Sigmoid colon (tissue), 4 donors: ENCODE results near the gene DIAPH2.

Source experiments
- CTCF ChIP-seq, 4 experiments: fragments of 450-650 bp in 3 of 4; fragments of 200-600 bp in 1 of 4; IDR thresholded peaks; one replicate each; pipeline ENCODE4 v1.5.1; 2016 to 2019; ENCODE audit warnings: antibody characterized with exemption in 4 of 4, mild to moderate bottlenecking in 3 of 4, moderate library complexity in 2 of 4
- EP300 ChIP-seq, 4 donors: sonication (generic); formaldehyde crosslinking; IDR thresholded peaks; one replicate each; pipeline ENCODE4 v1.6.1; 2017; ENCODE audit warnings: antibody characterized with exemption in 4 of 4
- POLR2AphosphoS5 ChIP-seq, 4 donors: sonication (generic); formaldehyde crosslinking; IDR thresholded peaks; one replicate each; pipeline ENCODE4 v1.6.1; 2017; ENCODE audit warnings: antibody characterized with exemption in 4 of 4

GRCh38 chrX:97553833-97554232 lies 869.2 kb downstream of the DIAPH2 start:
- no peak for TF ChIP-seq CTCF (IDR thresholded peaks at IDR 0.05)
- no peak for TF ChIP-seq POLR2AphosphoS5 (IDR thresholded peaks at IDR 0.05)
- TF ChIP-seq EP300 (IDR thresholded peaks at IDR 0.05): no peak
